Kidney (tissue), 14 donors: Measurements from ENCODE around the gene ZNF625. TPM values are rescaled to one million over a fixed set of nuclear protein-coding genes. Genes with fewer than 3 reads are reported as not detected.

Source experiments
- DNase-seq, 5 donors: peaks; one replicate each; pipeline ENCODE4 v3.0.0-alpha.2; 2013 to 2020
- FAIRE-seq: peaks from 2 replicates; lab custom pipeline; 2012; peaks lifted over from hg19 to GRCh38; lab: Jason Lieb, UNC
- H3K27ac ChIP-seq, 2 donors: one replicate each; pipeline ENCODE4 v1.7.0; 2013; ENCODE audit warnings: low read depth in 2 of 2, low read length in 2 of 2, inconsistent platforms in 1 of 2
- H3K27me3 ChIP-seq: one replicate; pipeline ENCODE4 v1.7.1; 2013; ENCODE audit warnings: low read length, inconsistent platforms; ENCODE audit not compliant: control insufficient read depth, insufficient read depth
- H3K36me3 ChIP-seq, 3 donors: one replicate each; pipeline versions ENCODE4 v1.7.0 to v1.7.1; 2013; ENCODE audit warnings: low read length in 3 of 3, control low read depth in 1 of 3, inconsistent platforms in 1 of 3; ENCODE audit not compliant: insufficient read depth in 3 of 3, control insufficient read depth in 2 of 3
- H3K4me1 ChIP-seq, 3 donors: one replicate each; pipeline versions ENCODE4 v1.7.0 to v1.7.1; 2013; ENCODE audit warnings: low read length in 3 of 3, inconsistent platforms in 1 of 3, low read depth in 1 of 3; ENCODE audit not compliant: control insufficient read depth in 2 of 3, insufficient read depth in 2 of 3
- H3K4me3 ChIP-seq, 3 donors: one replicate each; pipeline versions ENCODE4 v1.7.0 to v1.8.1; 2013; ENCODE audit warnings: low read length in 3 of 3, control low read depth in 1 of 3, inconsistent platforms in 1 of 3
- H3K9ac ChIP-seq, 3 donors: one replicate each; pipeline versions ENCODE4 v1.7.0 to v1.7.1; 2013; ENCODE audit warnings: low read length in 3 of 3, control low read depth in 1 of 3, inconsistent platforms in 1 of 3
- H3K9me3 ChIP-seq, 3 donors: one replicate each; pipeline versions ENCODE4 v1.7.0 to v1.7.1; 2013; ENCODE audit warnings: low read length in 3 of 3, control low read depth in 1 of 3, inconsistent platforms in 1 of 3; ENCODE audit not compliant: control insufficient read depth in 2 of 3, insufficient read depth in 1 of 3
- intact Hi-C: fragments of 100-400 bp; cut with DNase I; formaldehyde crosslinking; loops from one replicate; pipeline ENCODE4 v1.11.1; 2022
- polyA plus RNA-seq: library from polyadenylated mRNA; stranded (reverse); fragments of 350-450 nt; fragmentation: Illumina TruSeq; extraction: RNeasy Lipid Tissue Mini Kit (QIAGEN cat#74804); gene quantifications from one replicate; pipeline ENCODE4 v1.2.3, GENCODE V29; 2014; ENCODE audit warnings: low read depth, low replicate concordance; ENCODE audit not compliant: insufficient read depth
- total RNA-seq: library from RNA; stranded (reverse); fragmentation: NEBNext Ultra II Directional; extraction: Animal tissue kit (Norgen Biotek cat#: 25700); gene quantifications from one replicate; pipeline ENCODE4 v1.2.1, GENCODE V29; 2021
- TF ChIP-seq, protein P1 (sequence below): IDR thresholded peaks from 3 replicates; pipeline ENCODE4 v1.5.1; 2012; ENCODE audit warnings: mild to moderate bottlenecking, moderate library complexity, borderline replicate concordance; ENCODE audit not compliant: insufficient read depth; ENCODE audit errors: extremely low read depth
- donor health status: control.
- donor health status: control.
- donor health status: control.
- donor health status: control.
- donor health status: control.
- donor health status: DM: yes; HTN: yes; CAD: no.
- donor health status: Normal renal cell carcinoma (clear cell type).

ZNF625 gene
- total and polyA plus RNA-seq, 2 donors from 2014 or later: 6.1 to 11.4 TPM

DNA sequence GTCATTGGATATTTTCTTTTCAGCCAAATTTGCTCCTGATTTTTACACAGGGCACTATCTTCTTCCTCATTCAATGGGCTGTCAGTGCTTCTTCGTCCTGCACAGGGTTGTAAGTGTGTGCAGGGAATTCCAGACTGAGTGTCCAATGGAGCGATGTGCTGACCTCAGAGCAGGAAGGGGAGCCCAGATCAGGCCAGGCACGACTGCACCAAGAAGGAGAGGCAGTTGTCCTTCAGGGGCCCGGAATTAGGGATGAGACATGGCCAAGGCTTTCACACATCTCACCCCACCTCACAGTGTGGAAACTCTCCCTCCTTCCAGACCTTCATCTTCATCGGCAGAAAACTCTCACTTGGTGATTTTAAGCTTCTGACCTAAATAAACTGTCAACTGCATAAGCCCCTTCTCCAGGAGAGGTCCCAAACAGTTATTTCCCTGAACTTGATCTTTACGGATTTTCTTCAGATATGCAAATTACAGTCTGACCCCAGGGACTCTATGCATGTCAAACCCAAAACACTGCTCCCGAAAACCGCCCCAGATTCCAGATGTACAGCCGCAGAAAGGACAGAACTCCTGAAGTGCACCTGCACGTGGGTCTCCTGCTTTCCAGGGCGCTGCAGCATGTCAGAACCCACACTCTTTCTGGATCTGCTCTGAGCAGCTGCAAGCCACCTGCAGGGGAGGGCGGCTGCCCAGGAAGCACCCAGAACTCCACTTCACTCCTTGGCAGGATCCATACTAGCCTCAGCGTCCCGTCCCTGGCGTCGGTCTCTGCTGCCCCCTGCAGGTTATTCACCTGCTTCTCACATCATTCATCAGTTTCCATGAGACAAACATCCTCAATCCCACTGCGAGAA lies 15.8 kb downstream of the ZNF625 start:
- Histone ChIP-seq H3K27ac (peak overlapping the region; percentile 11 to 63), H3K4me1 (peaks cover 2 to 11% (median 7%) of the 10 kb centered on the region in 3 donors), H3K4me3 (peak overlapping the region; percentile 78 to 91 (median 80)), H3K9me3 (peaks cover 0 to 1% (median 0%) of the 10 kb centered on the region in 3 donors), H3K9ac (peak overlapping the region in 2 of 3 donors; percentile 50 to 53), H3K36me3 (peaks cover 8 to 15% (median 8%) of the 10 kb centered on the region in 3 donors), H3K27me3 (no peaks in the 10 kb centered on the region)
- intact Hi-C loops: no loop called here
- peak; percentile 90 to 93 (median 91) for DNase-seq
- TF ChIP-seq, protein P1, sequence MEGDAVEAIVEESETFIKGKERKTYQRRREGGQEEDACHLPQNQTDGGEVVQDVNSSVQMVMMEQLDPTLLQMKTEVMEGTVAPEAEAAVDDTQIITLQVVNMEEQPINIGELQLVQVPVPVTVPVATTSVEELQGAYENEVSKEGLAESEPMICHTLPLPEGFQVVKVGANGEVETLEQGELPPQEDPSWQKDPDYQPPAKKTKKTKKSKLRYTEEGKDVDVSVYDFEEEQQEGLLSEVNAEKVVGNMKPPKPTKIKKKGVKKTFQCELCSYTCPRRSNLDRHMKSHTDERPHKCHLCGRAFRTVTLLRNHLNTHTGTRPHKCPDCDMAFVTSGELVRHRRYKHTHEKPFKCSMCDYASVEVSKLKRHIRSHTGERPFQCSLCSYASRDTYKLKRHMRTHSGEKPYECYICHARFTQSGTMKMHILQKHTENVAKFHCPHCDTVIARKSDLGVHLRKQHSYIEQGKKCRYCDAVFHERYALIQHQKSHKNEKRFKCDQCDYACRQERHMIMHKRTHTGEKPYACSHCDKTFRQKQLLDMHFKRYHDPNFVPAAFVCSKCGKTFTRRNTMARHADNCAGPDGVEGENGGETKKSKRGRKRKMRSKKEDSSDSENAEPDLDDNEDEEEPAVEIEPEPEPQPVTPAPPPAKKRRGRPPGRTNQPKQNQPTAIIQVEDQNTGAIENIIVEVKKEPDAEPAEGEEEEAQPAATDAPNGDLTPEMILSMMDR: peak; percentile 93
- no peak for FAIRE-seq

DNA sequence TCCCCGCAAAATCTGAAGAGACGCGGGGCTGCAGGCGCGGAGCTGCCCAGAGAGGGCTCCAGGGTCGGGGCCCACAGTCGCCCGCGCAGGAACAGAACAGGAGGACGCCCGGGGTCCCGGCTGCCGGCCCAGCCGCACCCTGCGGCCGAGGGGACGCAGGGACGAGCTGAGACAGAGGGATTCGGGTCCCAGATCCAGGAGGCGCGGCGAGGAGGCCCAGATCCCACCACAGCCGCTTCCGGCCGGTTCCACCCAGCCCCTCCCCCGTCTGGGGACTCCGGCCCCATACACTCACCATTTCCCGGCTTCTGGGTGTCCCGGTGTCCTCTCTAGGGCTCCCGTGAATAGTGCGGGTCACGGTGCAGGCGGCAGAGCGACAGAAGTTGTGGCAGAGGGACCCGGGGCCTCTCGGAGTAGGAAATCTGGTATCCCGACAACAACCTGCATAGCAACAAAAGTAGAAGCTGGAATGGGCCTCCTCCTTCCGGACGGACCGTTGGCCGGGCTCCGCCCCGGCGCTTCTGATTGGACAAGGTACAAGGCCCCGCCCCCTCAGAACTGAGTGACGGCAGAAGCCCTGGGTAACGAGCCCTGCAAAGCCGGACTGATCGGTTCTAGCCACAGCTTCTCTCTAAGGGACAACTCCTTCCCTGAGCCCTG lies 16.5 kb downstream of the ZNF625 start, which contains the start of gene ZNF20:
ZNF20 (minus strand) TSS at position 466 of the 660 bp plus-strand sequence; CDS start at position 298, 168 bp downstream.
- H3K9ac ChIP-seq: peak within 1 kb of the TSS; percentile 57 to 84 (median 71)
- H3K36me3 ChIP-seq: peaks cover under 1 to 13% (median 6%) of the 10 kb centered on the region in 3 donors
- DNase-seq: peak; percentile 98 to 99 (median 98)
- no peaks in the 10 kb centered on the region for H3K9me3 ChIP-seq
- peak within 1 kb of the TSS; percentile 78 to 91 (median 80) for H3K4me3 ChIP-seq
- peaks cover 2 to 11% (median 7%) of the 10 kb centered on the region in 3 donors for H3K4me1 ChIP-seq
- peak within 1 kb of the TSS; percentile 87 to 90 for H3K27ac ChIP-seq
- FAIRE-seq: peak; percentile 82
- TF ChIP-seq, protein P1: no peak
- no peaks in the 10 kb centered on the region for H3K27me3 ChIP-seq
- intact Hi-C loops: no loop called here

DNA sequence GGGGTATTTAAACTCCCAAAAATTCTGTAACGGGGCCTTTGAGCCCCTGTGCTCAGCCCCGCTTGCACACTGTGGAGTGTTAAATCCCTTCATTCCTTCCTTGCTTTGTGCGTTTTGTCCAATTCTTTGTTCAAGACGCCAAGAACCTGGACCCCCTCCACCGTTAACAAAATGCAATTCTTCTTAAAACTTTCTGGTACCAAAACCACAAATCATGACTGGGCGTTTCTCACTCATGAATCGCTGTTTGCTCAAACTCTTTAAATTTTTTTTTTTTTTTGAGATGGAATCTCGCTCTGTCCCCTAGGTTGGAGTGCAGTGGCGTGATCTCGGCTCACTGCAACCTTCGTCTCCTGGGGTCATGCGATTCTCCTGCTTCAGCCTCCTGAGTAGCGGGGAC lies 17.3 kb downstream of the ZNF625 start:
- no peak for FAIRE-seq
- intact Hi-C loops: no loop called here
- TF ChIP-seq, protein P1: no peak
- Histone ChIP-seq H3K4me3 (peak overlapping the region; percentile 77 to 91 (median 78)), H3K27me3 (no peaks in the 10 kb centered on the region), H3K4me1 (peaks cover 2 to 11% (median 7%) of the 10 kb centered on the region in 3 donors), H3K9me3 (peaks cover 0 to 1% (median 0%) of the 10 kb centered on the region in 3 donors), H3K9ac (peak overlapping the region in 2 of 3 donors; percentile 30 to 51), H3K27ac (no peak overlapping the region), H3K36me3 (peaks cover 0 to 18% (median 11%) of the 10 kb centered on the region in 3 donors)
- peak in 2 of 5 donors; percentile 13 to 29 for DNase-seq
